ENCODE data around the gene EML6.

EML6 gene

GRCh38 chr2:54947136-54947535, 223.7 kb downstream of the EML6 start:
- Histone ChIP-seq H3K27ac (ENCODE audit: low read length) (no peak overlapping the region), H3K9me3 (ENCODE audit: insufficient read depth, low read depth, low read length) (no peaks in the 10 kb centered on the region), H3K4me3 (ENCODE audit: low read length) (no peak overlapping the region), H3K9ac (ENCODE audit: low read depth, low read length) (no peak overlapping the region), H3K36me3 (ENCODE audit: insufficient read depth, low read depth, low read length) (no peaks in the 10 kb centered on the region), H3K27me3 (ENCODE audit: insufficient read depth, low read length) (no peaks in the 10 kb centered on the region), H3K4me1 (ENCODE audit: insufficient read depth, low read length) (no peaks in the 10 kb centered on the region)

- Histone ChIP-seq H3K27me3 (ENCODE audit: insufficient read depth, low read length) (no peaks in the 10 kb centered on the region), H3K27ac (ENCODE audit: low read length) (no peak overlapping the region), H3K36me3 (ENCODE audit: insufficient read depth, low read depth, low read length) (no peaks in the 10 kb centered on the region), H3K9me3 (ENCODE audit: insufficient read depth, low read depth, low read length) (no peaks in the 10 kb centered on the region), H3K4me1 (ENCODE audit: insufficient read depth, low read length) (no peaks in the 10 kb centered on the region), H3K9ac (ENCODE audit: low read depth, low read length) (no peak overlapping the region), H3K4me3 (ENCODE audit: low read length) (no peak overlapping the region)
These were observed 224.2 kb downstream of the EML6 start for GRCh38 chr2:54947646-54948045.

- Histone ChIP-seq H3K4me3 (ENCODE audit: low read length) (no peak overlapping the region), H3K4me1 (ENCODE audit: insufficient read depth, low read length) (no peaks in the 10 kb centered on the region), H3K36me3 (ENCODE audit: insufficient read depth, low read depth, low read length) (no peaks in the 10 kb centered on the region), H3K27ac (ENCODE audit: low read length) (no peak overlapping the region), H3K9ac (ENCODE audit: low read depth, low read length) (no peak overlapping the region), H3K27me3 (ENCODE audit: insufficient read depth, low read length) (no peaks in the 10 kb centered on the region), H3K9me3 (ENCODE audit: insufficient read depth, low read depth, low read length) (no peaks in the 10 kb centered on the region)
These were observed 224.7 kb downstream of the EML6 start for GRCh38 chr2:54948120-54948519.

- Histone ChIP-seq H3K27ac (ENCODE audit: low read length) (no peak overlapping the region), H3K9me3 (ENCODE audit: insufficient read depth, low read depth, low read length) (no peaks in the 10 kb centered on the region), H3K4me1 (ENCODE audit: insufficient read depth, low read length) (no peaks in the 10 kb centered on the region), H3K36me3 (ENCODE audit: insufficient read depth, low read depth, low read length) (no peaks in the 10 kb centered on the region), H3K4me3 (ENCODE audit: low read length) (no peak overlapping the region), H3K27me3 (ENCODE audit: insufficient read depth, low read length) (no peaks in the 10 kb centered on the region), H3K9ac (ENCODE audit: low read depth, low read length) (no peak overlapping the region)
These were observed 226.0 kb downstream of the EML6 start for GRCh38 chr2:54949431-54949830.

- no peak overlapping the region for H3K4me3 ChIP-seq (ENCODE audit: low read length)
- H3K9ac ChIP-seq (ENCODE audit: low read depth, low read length), result no peak overlapping the region
- no peaks in the 10 kb centered on the region for H3K36me3 ChIP-seq (ENCODE audit: insufficient read depth, low read depth, low read length)
- H3K4me1 ChIP-seq (ENCODE audit: insufficient read depth, low read length), result no peaks in the 10 kb centered on the region
- no peaks in the 10 kb centered on the region for H3K27me3 ChIP-seq (ENCODE audit: insufficient read depth, low read length)
- H3K9me3 ChIP-seq (ENCODE audit: insufficient read depth, low read depth, low read length), result no peaks in the 10 kb centered on the region
- H3K27ac ChIP-seq (ENCODE audit: low read length), result no peak overlapping the region
These were observed 227.3 kb downstream of the EML6 start for GRCh38 chr2:54950811-54951210.

- H3K4me1 ChIP-seq (ENCODE audit: insufficient read depth, low read length), result peaks cover 4% of the 10 kb centered on the region; the same call in 1 of the 2 replicates
- no peak overlapping the region for H3K4me3 ChIP-seq (ENCODE audit: low read length)
- H3K27ac ChIP-seq (ENCODE audit: low read length), result no peak overlapping the region
These were observed 229.0 kb downstream of the EML6 start for GRCh38 chr2:54952425-54952824.

GRCh38 chr2:54952978-54953456, 229.6 kb downstream of the EML6 start:
- Histone ChIP-seq H3K9me3 (ENCODE audit: insufficient read depth, low read depth, low read length) (no peaks in the 10 kb centered on the region), H3K4me3 (ENCODE audit: low read length) (no peak overlapping the region), H3K27me3 (ENCODE audit: insufficient read depth, low read length) (no peaks in the 10 kb centered on the region), H3K4me1 (ENCODE audit: insufficient read depth, low read length) (peaks cover 4% of the 10 kb centered on the region; the same call in 1 of the 2 replicates), H3K9ac (ENCODE audit: low read depth, low read length) (no peak overlapping the region), H3K27ac (ENCODE audit: low read length) (no peak overlapping the region), H3K36me3 (ENCODE audit: insufficient read depth, low read depth, low read length) (no peaks in the 10 kb centered on the region)

More at GRCh38 chr2:54952425-54952824, 229.0 kb downstream of the EML6 start:
- H3K9me3 ChIP-seq (ENCODE audit: insufficient read depth, low read depth, low read length), result no peaks in the 10 kb centered on the region
- no peaks in the 10 kb centered on the region for H3K36me3 ChIP-seq (ENCODE audit: insufficient read depth, low read depth, low read length)
- no peak overlapping the region for H3K9ac ChIP-seq (ENCODE audit: low read depth, low read length)
- no peaks in the 10 kb centered on the region for H3K27me3 ChIP-seq (ENCODE audit: insufficient read depth, low read length)

- H3K4me1 ChIP-seq (ENCODE audit: insufficient read depth, low read length), result peaks cover 4% of the 10 kb centered on the region; the same call in 1 of the 2 replicates
- H3K36me3 ChIP-seq (ENCODE audit: insufficient read depth, low read depth, low read length), result no peaks in the 10 kb centered on the region
- H3K4me3 ChIP-seq (ENCODE audit: low read length), result no peak overlapping the region
- H3K27ac ChIP-seq (ENCODE audit: low read length), result no peak overlapping the region
- H3K9ac ChIP-seq (ENCODE audit: low read depth, low read length), result no peak overlapping the region
- no peaks in the 10 kb centered on the region for H3K27me3 ChIP-seq (ENCODE audit: insufficient read depth, low read length)
- no peaks in the 10 kb centered on the region for H3K9me3 ChIP-seq (ENCODE audit: insufficient read depth, low read depth, low read length)
These were observed 230.7 kb downstream of the EML6 start for GRCh38 chr2:54954158-54954557.

GRCh38 chr2:54954705-54955357, 231.4 kb downstream of the EML6 start:
- H3K27me3 ChIP-seq (ENCODE audit: insufficient read depth, low read length), result no peaks in the 10 kb centered on the region

GRCh38 chr2:54955358-54956110, 232.1 kb downstream of the EML6 start:
- no peaks in the 10 kb centered on the region for H3K36me3 ChIP-seq (ENCODE audit: insufficient read depth, low read depth, low read length)
- no peak overlapping the region for H3K9ac ChIP-seq (ENCODE audit: low read depth, low read length)
- H3K4me1 ChIP-seq (ENCODE audit: insufficient read depth, low read length), result peaks cover 4% of the 10 kb centered on the region; the same call in 1 of the 2 replicates
- H3K4me3 ChIP-seq (ENCODE audit: low read length), result no peak overlapping the region
- no peak overlapping the region for H3K27ac ChIP-seq (ENCODE audit: low read length)
- no peaks in the 10 kb centered on the region for H3K9me3 ChIP-seq (ENCODE audit: insufficient read depth, low read depth, low read length)
- no peaks in the 10 kb centered on the region for H3K27me3 ChIP-seq (ENCODE audit: insufficient read depth, low read length)

More at GRCh38 chr2:54954705-54955357, 231.4 kb downstream of the EML6 start:
- no peaks in the 10 kb centered on the region for H3K9me3 ChIP-seq (ENCODE audit: insufficient read depth, low read depth, low read length)
- no peak overlapping the region for H3K4me3 ChIP-seq (ENCODE audit: low read length)
- no peak overlapping the region for H3K9ac ChIP-seq (ENCODE audit: low read depth, low read length)
- H3K4me1 ChIP-seq (ENCODE audit: insufficient read depth, low read length), result peaks cover 4% of the 10 kb centered on the region; the same call in 1 of the 2 replicates
- H3K36me3 ChIP-seq (ENCODE audit: insufficient read depth, low read depth, low read length), result no peaks in the 10 kb centered on the region
- no peak overlapping the region for H3K27ac ChIP-seq (ENCODE audit: low read length)

GRCh38 chr2:54956111-54956627, 232.7 kb downstream of the EML6 start:
- Histone ChIP-seq H3K27me3 (ENCODE audit: insufficient read depth, low read length) (no peaks in the 10 kb centered on the region), H3K27ac (ENCODE audit: low read length) (no peak overlapping the region), H3K36me3 (ENCODE audit: insufficient read depth, low read depth, low read length) (no peaks in the 10 kb centered on the region), H3K9ac (ENCODE audit: low read depth, low read length) (no peak overlapping the region), H3K9me3 (ENCODE audit: insufficient read depth, low read depth, low read length) (no peaks in the 10 kb centered on the region), H3K4me3 (ENCODE audit: low read length) (no peak overlapping the region), H3K4me1 (ENCODE audit: insufficient read depth, low read length) (peaks cover 4% of the 10 kb centered on the region; the same call in 1 of the 2 replicates)

Data from iPS-20b (cell line).